B cell (primary cell): ENCODE results near the gene EHD4. TPM values are rescaled to one million over a fixed set of nuclear protein-coding genes. Genes with fewer than 3 reads are reported as not detected.

ENCODE experiments used
- ATAC-seq: fragments of 200-7000 bp; cut with Tn5 transposase; one replicate; pipeline ENCODE4 v1.10.0; 2021; ENCODE audit warnings: low read depth, mild to moderate bottlenecking, moderate number of reproducible peaks, moderate library complexity
- CTCF ChIA-PET: fragments of 350-600 bp; sonication (Branson Sonifier 250); formaldehyde crosslinking; loops from one replicate; lab custom pipeline; 2021; ENCODE audit warnings: antibody characterized with exemption, inconsistent platforms; lab: Charles Lee
- POLR2A ChIA-PET: fragments of 350-600 bp; sonication (Branson Sonifier 250); formaldehyde crosslinking; loops from one replicate; lab custom pipeline; 2021; ENCODE audit warnings: antibody characterized with exemption; lab: Charles Lee
- DNase-seq: peaks from one replicate; pipeline ENCODE4 v3.0.0; 2013
- H2AFZ ChIP-seq: 2 replicates; pipeline ENCODE4 v1.6.1; 2012; ENCODE audit warnings: mild to moderate bottlenecking, low read depth, low read length; ENCODE audit not compliant: insufficient read depth, poor library complexity, severe bottlenecking
- H3K27ac ChIP-seq, 2 donors: 1 replicate in 1 of 2; 2 replicates in 1 of 2; pipeline ENCODE4 v1.5.1; 2012 to 2013; ENCODE audit warnings: low read length in 2 of 2, mild to moderate bottlenecking in 2 of 2, moderate library complexity in 1 of 2
- H3K27me3 ChIP-seq, 4 experiments: fragments of 200-600 bp in 1 of 4; sonication (generic) in 1 of 4; replicated peaks in 1 of 4; 1 replicate in 2 of 4; 2 replicates in 2 of 4; pipeline versions ENCODE4 v1.6.1 to v1.7.0; 2013 to 2016; ENCODE audit warnings: low read length in 3 of 4, mild to moderate bottlenecking in 2 of 4, mixed read lengths in 1 of 4, moderate library complexity in 1 of 4; ENCODE audit not compliant: insufficient read depth in 4 of 4, control insufficient read depth in 3 of 4; ENCODE audit errors: control extremely low read depth in 1 of 4
- H3K36me3 ChIP-seq, 2 experiments: replicated peaks in 1 of 2; 1 replicate in 1 of 2; 2 replicates in 1 of 2; pipeline versions ENCODE4 v1.6.1 to v1.7.1; 2013; ENCODE audit warnings: low read length in 1 of 2; ENCODE audit not compliant: insufficient read depth in 2 of 2, control insufficient read depth in 1 of 2; ENCODE audit errors: control extremely low read depth in 1 of 2, extremely low read depth in 1 of 2
- H3K4me1 ChIP-seq, 2 donors: fragments of 200-600 bp in 1 of 2; sonication (generic) in 1 of 2; 1 replicate in 1 of 2; 2 replicates in 1 of 2; pipeline versions ENCODE4 v1.5.1 to v1.6.1; 2013 to 2017; ENCODE audit warnings: low read length in 2 of 2; ENCODE audit not compliant: control insufficient read depth in 2 of 2, insufficient read depth in 2 of 2
- H3K4me2 ChIP-seq: replicated peaks from 2 replicates; pipeline ENCODE3; 2012; ENCODE audit warnings: mild to moderate bottlenecking, low read depth, low read length; ENCODE audit not compliant: poor library complexity, severe bottlenecking
- H3K4me3 ChIP-seq, 5 experiments: fragments of 200-600 bp in 1 of 5; sonication (generic) in 1 of 5; 1 replicate in 3 of 5; 2 replicates in 2 of 5; pipeline versions ENCODE4 v1.5.1 to v1.7.0; 2011 to 2016; ENCODE audit warnings: low read length in 4 of 5, mild to moderate bottlenecking in 4 of 5, low read depth in 2 of 5, control low read depth in 1 of 5, moderate library complexity in 1 of 5; ENCODE audit not compliant: insufficient read depth in 1 of 5; ENCODE audit errors: control extremely low read depth in 1 of 5, extremely low read depth in 1 of 5
- H3K79me2 ChIP-seq: fragments of 200-600 bp; sonication (generic); one replicate; pipeline ENCODE4 v1.6.0; 2016; ENCODE audit warnings: low read length; ENCODE audit not compliant: control insufficient read depth, insufficient read depth
- H3K9ac ChIP-seq: fragments of 200-600 bp; sonication (generic); 2 replicates; pipeline ENCODE4 v1.6.1; 2017; ENCODE audit warnings: mild to moderate bottlenecking, low read length, moderate library complexity
- H3K9me3 ChIP-seq, 3 donors: one replicate each; pipeline versions ENCODE4 v1.6.1 to v1.7.1; 2013; ENCODE audit warnings: low read length in 2 of 3; ENCODE audit not compliant: control insufficient read depth in 2 of 3, insufficient read depth in 1 of 3; ENCODE audit errors: control extremely low read depth in 1 of 3
- H4K20me1 ChIP-seq: 2 replicates; pipeline ENCODE4 v1.6.0; 2012; ENCODE audit warnings: mild to moderate bottlenecking, low read length; ENCODE audit not compliant: insufficient read depth, control insufficient read depth, poor library complexity, severe bottlenecking
- H3K27ac Mint-ChIP-seq: one replicate; pipeline ENCODE4 v1.8.0; 2021; ENCODE audit warnings: mixed read lengths
- H3K27me3 Mint-ChIP-seq: one replicate; pipeline ENCODE4 v1.8.0; 2021; ENCODE audit warnings: mixed read lengths
- H3K4me1 Mint-ChIP-seq: one replicate; pipeline ENCODE4 v1.8.0; 2021; ENCODE audit warnings: mixed read lengths
- H3K4me3 Mint-ChIP-seq: one replicate; pipeline ENCODE4 v1.8.0; 2021; ENCODE audit warnings: mixed read lengths
- H3K9me3 Mint-ChIP-seq: one replicate; pipeline ENCODE4 v1.8.0; 2022; ENCODE audit warnings: mixed read lengths; ENCODE audit not compliant: insufficient read depth
- CTCF ChIP-seq: fragments of 200-600 bp; IDR thresholded peaks from one replicate; pipeline ENCODE4 v1.8.0; 2022; ENCODE audit warnings: antibody characterized with exemption, mild to moderate bottlenecking
- EZH2 ChIP-seq: IDR thresholded peaks from 2 replicates; pipeline ENCODE4 v1.6.1; 2012; ENCODE audit warnings: borderline replicate concordance, low read depth, mild to moderate bottlenecking, moderate library complexity, low read length; ENCODE audit not compliant: insufficient read depth, poor library complexity, severe bottlenecking
- WGBS: methylation state at CpG from one replicate; pipeline ENCODE4 v1.1.5; 2013; ENCODE audit warnings: missing lambda C conversion rate; ENCODE audit not compliant: insufficient coverage; 5-methylcytosine and 5-hydroxymethylcytosine counted together
- intact Hi-C: fragments of 100-400 bp; cut with micrococcal nuclease; formaldehyde crosslinking; loops from one replicate; pipeline ENCODE4 v1.10.0; 2022
- polyA plus RNA-seq: library from polyadenylated mRNA; depleted of rRNA; stranded (reverse); fragments of >200 nt; gene quantifications from 2 replicates; pipeline ENCODE4 v1.2.3, GENCODE V29; 2012
- total RNA-seq, 2 donors: library from RNA; stranded (reverse); fragments of 120-200 nt in 1 of 2; gene quantifications; 1 replicate in 1 of 2; 2 replicates in 1 of 2; pipeline versions ENCODE4 v1.2.3 to v1.2.4, GENCODE V29; 2013 to 2022

Gene EHD4
- total and polyA plus RNA-seq, 2 donors (not counting 1 experiment from before 2014, with no cell fraction given), result 3.1 to 12.7 TPM

GRCh38 chr15:41970456-41970855, 1.9 kb downstream of the EHD4 start:
- whole genome bisulfite sequencing, result 80% methylated on average over 1 of the region's 1 CpG
- Histone ChIP-seq H2AFZ (no peak overlapping the region), H3K9ac (no peak overlapping the region), H3K4me1 (peaks cover 59 to 62% of the 10 kb centered on the region in 2 donors), H3K27me3 (no peaks in the 10 kb centered on the region), H3K9me3 (no peaks in the 10 kb centered on the region), H3K4me3 (no peak overlapping the region), H3K36me3 (no peaks in the 10 kb centered on the region), H3K79me2 (peaks cover 48% of the 10 kb centered on the region), H3K4me2 (peak overlapping the region; percentile 90), H3K27ac (peak overlapping the region; percentile 41 to 84), H4K20me1 (no peaks in the 10 kb centered on the region)
- intact Hi-C loops, result loop anchor here (2.0 to 10.0 kb wide), 5 partner anchors 76 to 1276 kb away; partner anchors contain the start of genes GANC, RAD51, RTF1 and SPTBN5
- no peak for DNase-seq
- ChIA-PET POLR2A (interaction anchor here (0.5 to 0.6 kb wide), 2 partner anchors 36 to 454 kb away, joined by 4 to 7 read pairs; no protein-coding TSS in a partner anchor), CTCF (interaction anchor here (0.6 to 2.5 kb wide), 8 partner anchors 13 to 1252 kb away, joined by 3 to 14 read pairs (median 4); no protein-coding TSS in a partner anchor)
- Mint-ChIP-seq H3K27ac (peak overlapping the region; percentile 89), H3K4me1 (peaks cover 63% of the 10 kb centered on the region), H3K27me3 (peaks cover 11% of the 10 kb centered on the region), H3K4me3 (peak overlapping the region; percentile 90), H3K9me3 (no peaks in the 10 kb centered on the region)
- ATAC-seq, result no peak
- TF ChIP-seq CTCF (no peak), EZH2 (no peak)

GRCh38 chr15:41969851-41970431, 2.4 kb downstream of the EHD4 start:
- Mint-ChIP-seq H3K9me3 (no peaks in the 10 kb centered on the region), H3K4me1 (peaks cover 63% of the 10 kb centered on the region), H3K4me3 (peak overlapping the region; percentile 90), H3K27me3 (peaks cover 11% of the 10 kb centered on the region), H3K27ac (peak overlapping the region; percentile 89)
- ChIA-PET POLR2A (interaction anchor here (0.6 kb wide), 1 partner anchor 454 kb away, joined by 4 read pairs; no protein-coding TSS in a partner anchor), CTCF (interaction anchor here (0.6 to 2.5 kb wide), 7 partner anchors 13 to 1251 kb away, joined by 3 to 14 read pairs (median 4); no protein-coding TSS in a partner anchor)
- WGBS, result 10% methylated on average over 1 of the region's 3 CpGs
- Histone ChIP-seq H3K9me3 (no peaks in the 10 kb centered on the region), H3K27ac (peak overlapping the region in 1 of 2 donors; percentile 84), H4K20me1 (no peaks in the 10 kb centered on the region), H3K79me2 (peaks cover 50% of the 10 kb centered on the region), H3K9ac (no peak overlapping the region), H3K36me3 (no peaks in the 10 kb centered on the region), H3K4me2 (peak overlapping the region; percentile 90), H3K4me3 (no peak overlapping the region), H3K27me3 (no peaks in the 10 kb centered on the region), H3K4me1 (peaks cover 59 to 65% of the 10 kb centered on the region in 2 donors), H2AFZ (no peak overlapping the region)
- ATAC-seq (no peak), DNase-seq (peak; percentile 69)
- intact Hi-C loops, result loop anchor here (2.0 to 10.0 kb wide), 5 partner anchors 75 to 1275 kb away; partner anchors contain the start of genes GANC, RAD51, RTF1 and SPTBN5
- TF ChIP-seq CTCF (no peak), EZH2 (no peak)
